Kidney (tissue), 11 donors: ENCODE measurements around the gene POTEI. TPM values are rescaled to one million over a fixed set of nuclear protein-coding genes. Genes with fewer than 3 reads are reported as not detected.
"Not testable (repeated sequence)": the region's sequence is repeated elsewhere in the genome, so short reads cannot be mapped to it uniquely, and the experiment has no call there.

Source experiments
- DNase-seq, 5 donors: peaks; one replicate each; pipeline ENCODE4 v3.0.0-alpha.2; 2013 to 2020
- FAIRE-seq: peaks from 2 replicates; lab custom pipeline; 2012; peaks lifted over from hg19 to GRCh38; lab: Jason Lieb, UNC
- H3K27ac ChIP-seq, 2 donors: one replicate each; pipeline ENCODE4 v1.7.0; 2013; ENCODE audit warnings: low read depth in 2 of 2, low read length in 2 of 2, inconsistent platforms in 1 of 2
- H3K27me3 ChIP-seq: one replicate; pipeline ENCODE4 v1.7.1; 2013; ENCODE audit warnings: low read length, inconsistent platforms; ENCODE audit not compliant: control insufficient read depth, insufficient read depth
- H3K36me3 ChIP-seq, 3 donors: one replicate each; pipeline versions ENCODE4 v1.7.0 to v1.7.1; 2013; ENCODE audit warnings: low read length in 3 of 3, control low read depth in 1 of 3, inconsistent platforms in 1 of 3; ENCODE audit not compliant: insufficient read depth in 3 of 3, control insufficient read depth in 2 of 3
- H3K4me1 ChIP-seq, 3 donors: one replicate each; pipeline versions ENCODE4 v1.7.0 to v1.7.1; 2013; ENCODE audit warnings: low read length in 3 of 3, inconsistent platforms in 1 of 3, low read depth in 1 of 3; ENCODE audit not compliant: control insufficient read depth in 2 of 3, insufficient read depth in 2 of 3
- H3K4me3 ChIP-seq, 3 donors: one replicate each; pipeline versions ENCODE4 v1.7.0 to v1.8.1; 2013; ENCODE audit warnings: low read length in 3 of 3, control low read depth in 1 of 3, inconsistent platforms in 1 of 3
- H3K9ac ChIP-seq, 3 donors: one replicate each; pipeline versions ENCODE4 v1.7.0 to v1.7.1; 2013; ENCODE audit warnings: low read length in 3 of 3, control low read depth in 1 of 3, inconsistent platforms in 1 of 3
- H3K9me3 ChIP-seq, 3 donors: one replicate each; pipeline versions ENCODE4 v1.7.0 to v1.7.1; 2013; ENCODE audit warnings: low read length in 3 of 3, control low read depth in 1 of 3, inconsistent platforms in 1 of 3; ENCODE audit not compliant: control insufficient read depth in 2 of 3, insufficient read depth in 1 of 3
- intact Hi-C: fragments of 100-400 bp; cut with DNase I; formaldehyde crosslinking; loops from one replicate; pipeline ENCODE4 v1.11.1; 2022
- polyA plus RNA-seq: library from polyadenylated mRNA; stranded (reverse); fragments of 350-450 nt; fragmentation: Illumina TruSeq; extraction: RNeasy Lipid Tissue Mini Kit (QIAGEN cat#74804); gene quantifications from one replicate; pipeline ENCODE4 v1.2.3, GENCODE V29; 2014; ENCODE audit warnings: low read depth, low replicate concordance; ENCODE audit not compliant: insufficient read depth
- total RNA-seq: library from RNA; stranded (reverse); fragmentation: NEBNext Ultra II Directional; extraction: Animal tissue kit (Norgen Biotek cat#: 25700); gene quantifications from one replicate; pipeline ENCODE4 v1.2.1, GENCODE V29; 2021
- donor health status: control.
- donor health status: control.
- donor health status: DM: yes; HTN: yes; CAD: no.
- donor health status: Normal renal cell carcinoma (clear cell type).

Gene POTEI
- total and polyA plus RNA-seq, 2 donors from 2014 or later: not detected

DNA sequence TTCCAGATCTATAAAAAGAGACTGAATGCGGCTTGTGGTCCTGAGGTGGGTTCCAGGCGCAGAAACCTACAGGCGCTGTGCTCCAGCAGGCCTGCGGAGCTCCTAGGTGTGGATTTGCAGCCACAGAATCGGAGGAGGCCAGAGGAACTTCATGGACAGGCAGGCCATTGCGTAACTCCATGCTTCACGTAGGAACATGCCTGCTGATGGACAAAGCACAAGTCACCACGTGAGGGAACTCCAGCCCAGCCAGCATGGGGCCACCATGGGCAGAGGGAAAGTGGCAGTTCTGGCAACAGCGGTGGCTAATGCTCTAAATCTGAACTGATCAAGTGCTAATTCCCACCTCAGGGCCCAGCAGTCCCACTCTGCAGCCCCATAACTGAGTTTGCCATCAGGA lies 29.1 kb upstream of the POTEI start:
- H3K27ac ChIP-seq, H3K9me3 ChIP-seq, H3K9ac ChIP-seq, FAIRE-seq, DNase-seq, H3K4me1 ChIP-seq, intact Hi-C loops, H3K4me3 ChIP-seq, H3K36me3 ChIP-seq, H3K27me3 ChIP-seq: not testable (repeated sequence)

DNA sequence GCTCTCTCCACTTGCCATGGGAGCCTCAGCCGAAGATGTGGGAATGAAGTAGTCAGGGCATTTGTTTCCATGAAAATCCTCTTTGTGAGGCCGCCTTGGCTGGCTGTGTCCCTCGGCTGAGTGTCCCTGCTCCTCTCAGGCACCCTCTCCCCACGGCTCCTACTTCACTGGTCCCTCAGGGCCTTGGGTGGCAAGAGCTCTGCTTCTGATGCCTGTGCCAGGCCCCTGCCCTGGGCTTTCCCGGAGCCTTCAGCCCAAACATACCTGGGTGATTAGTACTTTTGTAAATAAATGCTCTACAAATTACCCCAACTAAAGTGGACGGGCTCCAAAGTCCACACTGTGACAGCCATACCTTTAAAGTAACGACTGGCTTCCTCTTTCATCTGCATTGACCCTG lies 27.5 kb upstream of the POTEI start:
- H3K9me3 ChIP-seq, H3K9ac ChIP-seq, H3K27ac ChIP-seq, H3K4me3 ChIP-seq, DNase-seq, H3K4me1 ChIP-seq, H3K36me3 ChIP-seq, FAIRE-seq, intact Hi-C loops, H3K27me3 ChIP-seq: not testable (repeated sequence)

DNA sequence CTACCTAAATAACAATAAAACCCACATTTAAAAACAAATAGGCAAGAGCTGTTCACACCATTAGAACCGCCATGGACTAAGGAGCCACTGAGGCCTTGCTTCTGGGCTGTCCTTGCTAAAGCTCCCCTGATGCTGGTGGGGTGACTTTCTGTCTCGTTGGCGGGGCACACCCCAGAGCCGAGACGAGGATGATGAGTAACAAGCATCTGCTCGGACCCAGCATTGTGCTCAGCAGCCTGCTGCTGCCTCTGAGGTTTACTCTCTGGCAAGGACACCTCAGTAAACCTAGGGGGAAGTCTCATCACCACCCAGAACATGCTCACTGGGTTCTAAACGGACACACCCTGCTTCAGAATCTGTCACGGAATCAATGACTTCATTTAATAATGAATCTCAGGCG lies 22.5 kb upstream of the POTEI start:
- H3K9me3 ChIP-seq, intact Hi-C loops, H3K9ac ChIP-seq, FAIRE-seq, H3K27ac ChIP-seq, H3K4me1 ChIP-seq, H3K4me3 ChIP-seq, DNase-seq, H3K27me3 ChIP-seq, H3K36me3 ChIP-seq: not testable (repeated sequence)

DNA sequence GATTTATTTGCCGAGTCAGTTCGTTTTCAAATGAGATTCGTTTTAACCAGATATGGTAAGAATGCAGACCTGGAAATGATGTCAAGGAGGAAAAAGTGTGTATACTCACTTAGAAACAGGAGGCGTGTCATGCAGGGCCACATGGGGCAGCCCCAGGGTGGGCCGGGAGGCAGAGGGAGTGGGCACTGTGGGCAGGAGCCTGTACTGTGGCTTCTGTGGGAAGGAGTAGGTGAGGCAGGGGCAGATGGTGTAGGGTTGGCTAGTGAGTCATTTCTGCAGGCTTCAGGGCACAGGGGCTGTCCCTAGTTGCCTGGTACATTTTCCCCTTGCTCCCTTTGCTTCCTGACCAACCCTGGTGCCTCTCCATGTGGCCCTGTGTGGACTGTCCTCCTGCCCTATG lies 22.1 kb upstream of the POTEI start:
- H3K27me3 ChIP-seq, H3K36me3 ChIP-seq, intact Hi-C loops, H3K4me3 ChIP-seq, H3K9ac ChIP-seq, DNase-seq, H3K9me3 ChIP-seq, H3K4me1 ChIP-seq, H3K27ac ChIP-seq, FAIRE-seq: not testable (repeated sequence)

DNA sequence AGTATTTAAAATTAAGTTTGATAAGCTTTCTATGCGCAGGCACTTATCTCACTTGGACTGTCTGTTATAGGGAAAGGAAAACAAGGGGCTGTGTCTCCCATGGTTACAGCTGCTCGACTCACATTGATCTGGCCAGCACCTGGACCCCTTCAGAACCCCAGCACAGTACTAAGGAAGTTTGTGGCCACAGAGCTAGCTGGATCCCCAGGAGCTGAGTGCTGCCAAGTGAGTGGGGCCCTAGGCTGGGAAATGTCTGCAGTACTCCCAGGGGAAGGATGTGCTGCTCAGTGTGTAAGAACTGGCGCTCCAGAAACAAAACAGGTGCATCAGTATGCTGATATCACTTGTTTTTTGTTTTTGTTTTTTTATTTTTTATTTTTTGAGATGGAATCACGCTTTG lies 21.1 kb upstream of the POTEI start:
- H3K27ac ChIP-seq, H3K27me3 ChIP-seq, DNase-seq, H3K9me3 ChIP-seq, FAIRE-seq, intact Hi-C loops, H3K36me3 ChIP-seq, H3K4me3 ChIP-seq, H3K9ac ChIP-seq, H3K4me1 ChIP-seq: not testable (repeated sequence)

DNA sequence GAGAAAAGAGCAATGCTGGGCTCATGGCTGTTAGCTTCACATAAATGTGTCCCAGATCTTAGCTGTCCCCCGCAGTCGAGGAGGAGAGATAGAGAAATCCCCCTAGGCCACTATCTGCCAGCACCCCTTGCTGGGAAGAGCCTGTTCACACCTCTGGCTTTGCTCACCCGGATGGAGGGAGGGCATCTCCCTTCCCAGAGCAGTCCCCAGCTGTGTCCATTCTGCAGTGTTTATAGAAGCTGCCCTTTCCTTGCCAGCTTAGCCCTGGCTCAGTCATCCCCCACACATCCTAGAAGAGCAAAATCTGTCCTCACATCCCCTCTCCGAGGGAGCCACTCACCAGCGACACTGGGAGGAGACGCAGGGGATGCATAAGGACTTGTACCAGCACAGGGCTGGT lies 20.4 kb upstream of the POTEI start:
- DNase-seq, H3K27me3 ChIP-seq, H3K4me1 ChIP-seq, H3K36me3 ChIP-seq, H3K9me3 ChIP-seq, FAIRE-seq, H3K27ac ChIP-seq, intact Hi-C loops, H3K9ac ChIP-seq, H3K4me3 ChIP-seq: not testable (repeated sequence)

DNA sequence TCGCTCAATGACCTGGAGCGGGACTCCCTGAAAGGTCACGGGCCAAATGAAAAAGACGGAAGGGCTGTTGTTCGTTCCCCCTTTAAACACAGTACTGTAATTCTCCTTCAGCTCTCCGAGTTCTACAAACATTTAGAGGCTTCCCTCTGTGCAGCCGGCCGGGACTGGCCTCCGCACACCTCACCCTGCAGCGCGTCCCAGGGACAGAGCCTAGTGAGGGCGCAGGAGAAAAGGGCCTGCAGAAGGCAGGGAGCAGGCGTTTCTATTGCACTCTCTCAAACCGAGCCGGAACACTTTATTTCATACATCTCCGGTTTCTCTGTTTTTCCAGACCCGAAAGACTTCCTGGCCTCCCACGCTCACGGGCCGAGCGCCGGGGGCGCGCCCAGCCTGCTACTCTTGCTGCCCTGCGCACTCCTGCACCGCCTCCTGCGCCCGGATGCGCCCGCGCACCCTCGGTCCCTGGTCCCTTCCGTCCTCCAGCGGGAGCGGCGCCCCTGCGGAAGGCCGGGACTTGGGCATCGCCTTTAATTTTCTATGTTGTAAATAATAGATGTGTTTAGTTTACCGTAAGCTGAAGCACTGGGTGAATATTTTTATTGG lies 18.3 kb upstream of the POTEI start:
- H3K27ac ChIP-seq, H3K4me3 ChIP-seq, H3K36me3 ChIP-seq, H3K27me3 ChIP-seq, H3K9me3 ChIP-seq, intact Hi-C loops, H3K4me1 ChIP-seq, FAIRE-seq, H3K9ac ChIP-seq, DNase-seq: not testable (repeated sequence)

DNA sequence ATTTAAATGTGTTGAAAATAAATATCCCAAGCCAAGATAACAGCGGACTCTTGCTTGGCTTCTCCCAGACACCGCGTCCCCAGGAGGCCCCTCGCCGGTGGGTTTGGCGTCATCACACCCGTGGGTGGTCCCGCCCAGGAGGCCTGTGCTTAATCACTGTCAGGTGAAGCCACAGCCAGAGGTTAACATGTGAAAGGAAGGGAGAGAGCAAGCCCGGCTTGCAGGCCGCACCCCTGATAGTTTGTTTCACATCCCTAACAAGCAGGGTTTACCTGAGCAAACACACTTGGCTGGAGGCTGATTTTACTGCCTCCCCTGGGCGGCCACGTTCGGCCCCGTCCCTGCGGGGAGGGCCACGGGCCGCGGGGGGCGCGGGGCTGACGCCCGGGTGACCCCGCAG lies 13.3 kb upstream of the POTEI start:
- H3K9me3 ChIP-seq, H3K4me3 ChIP-seq, H3K36me3 ChIP-seq, H3K4me1 ChIP-seq, FAIRE-seq, DNase-seq, H3K9ac ChIP-seq, H3K27me3 ChIP-seq, H3K27ac ChIP-seq, intact Hi-C loops: not testable (repeated sequence)
